Tongue (tissue), 2 donors: ENCODE results near the gene ST8SIA3. TPM values are rescaled to one million over a fixed set of nuclear protein-coding genes. Genes with fewer than 3 reads are reported as not detected.
A peak's percentile ranks its signal among the peaks of the same experiment; 100 is the strongest.

ENCODE experiments used
- DNase-seq: peaks from one replicate; pipeline ENCODE4 v3.0.0-alpha.2; 2015
- total RNA-seq: library from RNA; depleted of rRNA; stranded (reverse); fragments of >200 nt; gene quantifications from one replicate; pipeline ENCODE4 v1.2.3, GENCODE V29; 2014

ST8SIA3 gene
- total RNA-seq = 0.10 TPM

DNA sequence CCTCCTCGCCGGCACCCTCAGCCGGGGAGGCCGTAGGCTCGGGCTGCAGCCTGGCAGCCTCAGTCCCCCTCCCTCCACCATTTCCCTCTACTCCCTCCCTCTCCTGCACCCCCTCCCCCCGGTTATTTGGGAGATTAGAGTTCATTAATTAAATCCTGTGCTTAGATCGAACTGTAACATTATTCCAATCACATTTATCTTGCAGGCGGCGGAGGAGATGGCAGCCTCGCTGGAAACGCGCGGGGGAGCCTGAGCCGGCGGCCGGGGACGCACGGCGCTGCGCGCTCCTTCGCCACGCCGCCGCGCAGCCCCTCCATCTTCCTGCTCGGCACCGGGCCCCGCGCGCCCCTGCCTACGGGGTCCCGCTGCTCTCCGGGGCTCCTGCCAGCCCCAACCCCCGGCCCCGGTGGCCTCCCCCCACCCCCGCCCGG lies at the start of gene ST8SIA3:
ST8SIA3 (plus strand) TSS at position 287 of the 431 bp plus-strand sequence. CDS start 290 bp downstream, outside the sequence.
- DNase-seq = no peak

- DNase-seq = no peak
Measured at GRCh38 chr18:57311472-57311871, 40.9 kb upstream of the ST8SIA3 start.

DNA sequence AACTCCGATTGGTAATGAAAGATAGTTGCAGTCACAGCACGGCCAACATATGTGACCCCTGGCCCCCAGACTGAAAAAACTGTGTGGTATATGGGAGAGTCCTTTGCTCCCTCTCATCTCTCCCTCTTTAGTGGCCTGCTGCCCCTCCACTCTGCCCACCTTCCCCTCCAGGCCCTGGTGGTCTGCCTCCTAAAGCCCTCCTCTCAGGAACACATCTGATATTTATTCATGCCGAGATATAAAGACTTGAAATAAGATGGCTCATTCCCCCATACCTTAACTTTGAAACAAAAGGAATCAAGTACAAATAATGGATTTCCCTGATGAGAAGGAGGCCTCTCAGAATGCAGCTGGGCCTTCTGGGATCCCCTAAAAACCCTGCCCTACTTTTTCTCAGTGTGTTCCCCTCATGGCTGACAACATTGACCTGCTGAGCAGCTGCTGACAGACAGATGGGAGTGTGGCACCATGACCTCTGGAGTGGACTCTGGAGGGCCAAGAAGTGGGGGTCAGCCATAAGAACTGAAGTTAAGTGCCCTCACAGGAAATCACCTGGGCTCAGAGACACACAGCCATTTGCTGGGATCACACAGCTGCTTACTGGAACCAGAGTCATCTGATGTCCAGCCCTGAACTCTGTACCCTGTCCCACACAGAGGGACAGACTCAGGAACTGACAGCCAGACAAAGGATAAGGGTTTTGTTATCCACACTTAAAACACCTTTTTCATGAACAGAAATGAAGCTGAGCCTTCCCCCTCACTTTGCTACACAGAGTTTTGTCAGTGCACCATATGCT lies 39.8 kb upstream of the ST8SIA3 start:
- no peak for DNase-seq

DNA sequence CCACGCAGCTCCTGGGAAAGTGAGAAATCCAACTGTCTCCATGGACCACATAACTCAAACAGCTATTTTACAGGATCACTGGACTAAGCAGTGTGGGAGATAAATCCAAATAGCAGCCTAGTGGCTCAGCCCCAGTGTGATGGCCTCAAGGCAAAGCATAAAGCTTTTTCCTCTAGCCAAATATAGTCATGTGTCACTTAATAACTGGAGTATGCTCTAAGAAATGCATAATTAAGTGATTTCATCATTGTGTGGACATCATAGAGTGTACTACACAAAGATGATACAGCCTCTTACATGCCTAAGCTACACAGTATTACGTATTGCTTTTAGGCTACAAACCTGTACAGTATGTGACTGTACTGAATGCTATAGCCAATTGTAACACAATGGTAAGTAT lies 31.8 kb upstream of the ST8SIA3 start:
- no peak for DNase-seq

- DNase-seq = no peak
Measured at GRCh38 chr18:57325491-57326166, 26.7 kb upstream of the ST8SIA3 start.

- no peak for DNase-seq
Measured at GRCh38 chr18:57326718-57327323, 25.5 kb upstream of the ST8SIA3 start.

DNA sequence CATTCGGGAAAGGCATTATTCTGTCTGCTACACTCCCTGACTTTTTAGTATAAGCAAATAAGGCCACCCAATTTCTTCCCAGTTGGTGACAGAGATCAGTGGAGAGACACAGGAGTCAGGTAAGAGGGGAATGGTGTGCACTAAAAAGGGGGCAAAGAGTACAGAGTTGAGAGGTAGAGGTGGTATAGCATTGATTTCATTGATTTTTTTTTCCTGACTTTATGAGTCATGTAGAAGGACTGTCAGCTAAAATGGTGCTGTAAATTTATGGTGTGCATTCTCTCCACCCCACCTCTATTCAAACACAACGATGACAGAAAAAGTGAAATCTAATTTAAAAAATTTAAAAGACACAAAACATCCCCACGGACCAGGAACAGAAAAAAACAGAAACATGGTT lies 23.7 kb upstream of the ST8SIA3 start:
- DNase-seq = no peak

DNA sequence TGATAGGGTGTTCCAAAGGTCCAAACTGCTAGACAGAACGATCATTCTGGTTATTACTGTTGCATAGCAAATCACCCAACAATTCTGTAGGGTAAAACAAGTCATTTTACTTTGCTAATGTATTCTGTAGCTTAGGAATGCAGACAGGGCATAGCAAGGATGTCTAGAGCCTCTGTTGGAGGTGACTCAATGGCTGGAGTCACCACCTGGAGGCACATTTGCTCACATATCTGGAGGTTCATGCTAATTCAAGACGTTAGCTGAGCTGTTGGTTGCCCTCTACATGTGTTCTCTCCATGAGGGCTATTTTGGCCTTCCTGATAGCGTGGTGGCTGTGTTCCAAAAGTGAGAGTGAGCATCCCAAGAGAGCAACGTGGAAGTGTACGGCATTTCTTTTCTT lies 22.5 kb upstream of the ST8SIA3 start:
- DNase-seq = no peak

DNA sequence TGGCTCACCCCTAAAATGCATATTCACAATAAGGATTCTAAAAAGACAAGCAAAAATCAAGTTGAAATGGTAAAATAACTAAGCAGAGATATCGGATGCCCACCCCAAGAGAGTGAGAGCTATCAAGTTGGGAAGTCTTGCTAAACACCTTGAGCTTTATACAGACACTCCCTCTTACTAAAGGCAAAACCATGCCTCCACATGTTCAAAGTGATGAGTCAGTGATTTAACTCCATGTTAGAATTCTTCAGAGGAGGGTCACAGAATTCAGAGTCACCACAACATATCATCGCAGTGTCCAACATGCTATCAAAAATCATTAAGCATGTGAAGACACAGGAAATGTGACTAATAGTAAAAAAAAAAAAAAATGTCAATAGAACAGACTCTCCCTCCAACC lies 20.6 kb upstream of the ST8SIA3 start:
- no peak for DNase-seq

GRCh38 chr18:57333940-57334339 lies 18.4 kb upstream of the ST8SIA3 start:
- DNase-seq = no peak

- DNase-seq = no peak
Measured at GRCh38 chr18:57334383-57334782, 18.0 kb upstream of the ST8SIA3 start.

GRCh38 chr18:57336343-57336742 lies 16.0 kb upstream of the ST8SIA3 start:
- no peak for DNase-seq

DNA sequence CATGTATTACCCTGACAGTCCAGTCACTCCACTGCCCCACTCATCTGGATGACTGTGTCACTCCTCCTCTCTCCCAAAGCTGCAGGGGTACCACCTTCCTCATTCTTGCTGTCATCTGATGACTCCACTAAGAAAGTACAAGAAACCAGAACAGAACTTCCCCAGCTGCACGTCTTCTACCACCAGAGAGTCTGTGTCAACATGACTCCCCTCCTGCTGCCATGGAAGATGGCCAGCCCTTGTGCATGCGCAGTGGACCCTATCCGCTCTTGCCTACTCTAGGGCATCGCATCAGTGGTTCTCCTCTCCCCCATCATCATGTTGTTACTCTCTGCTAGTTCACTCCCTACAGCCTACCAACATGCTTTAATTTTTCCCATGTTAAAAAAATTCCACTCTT lies 14.5 kb upstream of the ST8SIA3 start:
- no peak for DNase-seq

- no peak for DNase-seq
Measured at GRCh38 chr18:57343833-57344232, 8.5 kb upstream of the ST8SIA3 start.

- DNase-seq = no peak
Measured at GRCh38 chr18:57346876-57347275, 5.5 kb upstream of the ST8SIA3 start.

DNA sequence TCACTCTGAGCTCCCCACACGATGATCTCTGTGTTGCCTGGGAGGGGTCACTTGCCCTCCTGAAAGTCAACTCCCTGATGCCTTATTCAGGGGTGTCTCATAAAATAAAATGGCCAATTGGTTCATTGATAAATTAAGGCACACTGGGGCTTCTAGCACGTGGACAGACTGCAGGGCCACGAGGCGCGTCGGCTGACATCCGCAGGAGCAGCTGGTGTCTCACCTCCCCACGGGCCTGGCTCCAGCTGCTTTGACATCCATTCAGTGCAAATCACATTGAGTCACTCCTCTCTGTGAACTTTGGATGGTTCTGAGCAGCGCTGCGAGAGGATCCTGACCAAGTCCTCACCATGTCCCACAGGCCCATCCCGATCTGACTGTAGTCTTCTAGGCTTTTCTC lies 4.6 kb upstream of the ST8SIA3 start:
- DNase-seq = no peak

GRCh38 chr18:57352761-57353136 lies 392 bp downstream of the ST8SIA3 start:
- DNase-seq = peak; percentile 0

DNA sequence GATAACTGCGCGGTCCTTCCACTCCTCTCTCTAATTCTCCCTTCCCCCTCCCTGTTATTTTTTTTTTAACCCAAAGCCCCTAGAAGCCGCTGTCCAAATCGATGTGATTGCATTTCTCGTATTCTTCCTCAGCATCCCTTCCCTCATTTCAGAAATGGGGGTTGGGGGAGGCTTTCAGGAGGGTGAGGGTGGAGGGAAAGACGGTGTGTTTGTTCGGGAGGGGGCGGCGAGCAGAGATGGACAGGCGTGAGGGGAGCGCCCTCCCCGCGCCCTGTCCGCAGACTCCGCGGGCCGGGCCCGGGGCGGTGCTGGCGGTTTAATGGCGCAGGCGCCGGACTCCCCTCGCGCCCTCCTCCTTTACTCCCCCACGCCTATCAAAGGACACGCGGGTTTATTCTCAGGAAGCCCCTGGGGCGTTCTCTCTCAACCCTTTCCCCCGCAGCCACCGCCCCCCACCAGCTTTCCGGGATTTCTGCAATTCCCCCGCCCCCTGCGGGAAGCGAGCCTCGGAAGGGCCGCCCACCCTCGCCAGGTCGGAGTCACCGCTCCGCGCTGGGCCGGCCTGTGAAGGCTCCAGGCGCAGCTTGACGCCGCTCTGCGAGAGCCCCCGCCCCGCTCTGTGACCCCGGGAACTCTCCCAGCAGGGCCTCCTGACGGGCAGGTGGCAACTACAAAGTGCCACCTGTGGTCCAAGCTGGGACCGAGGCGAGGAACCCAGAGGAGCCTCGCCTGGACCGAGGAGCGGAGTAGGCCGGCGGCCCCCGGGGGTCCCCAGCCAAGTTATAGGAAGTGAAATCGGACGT lies 981 bp downstream of the ST8SIA3 start:
- peak; percentile 13 for DNase-seq

- DNase-seq = peak; percentile 69
Measured at GRCh38 chr18:57353940-57354461, 1.6 kb downstream of the ST8SIA3 start.

GRCh38 chr18:57359433-57359832 lies 7.1 kb downstream of the ST8SIA3 start:
- no peak for DNase-seq

- DNase-seq = no peak
Measured at GRCh38 chr18:57362714-57363113, 10.4 kb downstream of the ST8SIA3 start.

GRCh38 chr18:57364460-57364859 lies 12.1 kb downstream of the ST8SIA3 start:
- DNase-seq = no peak
